ENCODE measurements around the gene MSLN.

- TF ChIP-seq CTCF (IDR thresholded peaks at IDR 0.05), result no peak
- TF ChIP-seq POLR2A (IDR thresholded peaks at IDR 0.05), result no peak
Measured at GRCh38 chr16:800834-801511, 40.4 kb downstream of the MSLN start.

All from lower leg skin (tissue), 3 donors.